HepG2 (cell line): ENCODE measurements around the gene NBL1. TPM values are rescaled to one million over a fixed set of nuclear protein-coding genes. Genes with fewer than 3 reads are reported as not detected.

Source experiments
- BRD4 ChIP-seq: sonication (generic); formaldehyde crosslinking; IDR thresholded peaks from 2 replicates; pipeline ENCODE4 v1.4.0; 2020; ENCODE audit warnings: missing genetic modification reagents
- CEBPG ChIP-seq: IDR thresholded peaks from 2 replicates; pipeline ENCODE4 v1.6.1; 2016
- GTF2F1 ChIP-seq: fragments of 150-350 bp; IDR thresholded peaks from 2 replicates; pipeline ENCODE4 v1.6.1; 2014; ENCODE audit warnings: low read length
- HOXD1 ChIP-seq: sonication (generic); formaldehyde crosslinking; IDR thresholded peaks from 2 replicates; pipeline ENCODE4 v1.5.0; 2020; ENCODE audit warnings: missing genetic modification reagents
- LCORL ChIP-seq, 2 experiments: fragments of 450-650 bp in 1 of 2; sonication (generic) in 1 of 2; formaldehyde crosslinking in 1 of 2; IDR thresholded peaks; 2 replicates each; pipeline versions ENCODE4 v1.5.0 to v1.6.1; 2017 to 2020; ENCODE audit warnings: antibody characterized with exemption in 1 of 2, missing genetic modification reagents in 1 of 2
- MEIS2 ChIP-seq: sonication (generic); formaldehyde crosslinking; IDR thresholded peaks from 2 replicates; pipeline ENCODE4 v1.9.0; 2021; ENCODE audit warnings: mild to moderate bottlenecking, missing genetic modification reagents
- NR2F1 ChIP-seq, 2 experiments: fragments of 450-650 bp in 1 of 2; formaldehyde crosslinking in 1 of 2; IDR thresholded peaks; 2 replicates each; pipeline versions ENCODE4 v1.5.0 to v1.6.1; 2016 to 2020; ENCODE audit warnings: mild to moderate bottlenecking in 1 of 2, missing compliant biosample characterization in 1 of 2, missing genetic modification reagents in 1 of 2, moderate library complexity in 1 of 2
- NR2F2 ChIP-seq: IDR thresholded peaks from 2 replicates; pipeline ENCODE4 v1.6.1; 2012; ENCODE audit warnings: low read depth, inconsistent platforms, borderline replicate concordance
- REST ChIP-seq, 2 experiments: IDR thresholded peaks; 2 replicates each; pipeline ENCODE4 v1.6.1; 2011 to 2012; ENCODE audit warnings: low read length in 2 of 2, borderline replicate concordance in 1 of 2, low read depth in 1 of 2, mild to moderate bottlenecking in 1 of 2, moderate library complexity in 1 of 2
- SATB2 ChIP-seq: sonication (generic); formaldehyde crosslinking; IDR thresholded peaks from 2 replicates; pipeline ENCODE4 v1.5.0; 2020; ENCODE audit warnings: missing genetic modification reagents
- STAT6 ChIP-seq: sonication (generic); formaldehyde crosslinking; IDR thresholded peaks from 2 replicates; pipeline ENCODE4 v1.4.0; 2020; ENCODE audit warnings: missing genetic modification reagents, mild to moderate bottlenecking, borderline replicate concordance
- ZBTB2 ChIP-seq: sonication (generic); formaldehyde crosslinking; IDR thresholded peaks from 2 replicates; pipeline ENCODE4 v1.8.0; 2022; ENCODE audit warnings: low read depth, missing genetic modification reagents
- ZFP1 ChIP-seq: IDR thresholded peaks from 2 replicates; pipeline ENCODE4 v1.6.1; 2016
- ZNF460 ChIP-seq: sonication (generic); formaldehyde crosslinking; IDR thresholded peaks from 2 replicates; pipeline ENCODE4 v1.5.1; 2020; ENCODE audit warnings: missing genetic modification reagents, mild to moderate bottlenecking, borderline replicate concordance
- ZNF609 ChIP-seq: sonication (generic); formaldehyde crosslinking; IDR thresholded peaks from 2 replicates; pipeline ENCODE4 v1.4.0; 2020; ENCODE audit warnings: mild to moderate bottlenecking, missing genetic modification reagents, borderline replicate concordance
- ZSCAN29 ChIP-seq: sonication (generic); formaldehyde crosslinking; conservative IDR thresholded peaks from 2 replicates; pipeline ENCODE4 v1.4.0; 2020; ENCODE audit warnings: mild to moderate bottlenecking, missing genetic modification reagents
- polyA plus RNA-seq, 8 experiments: library from polyadenylated mRNA; depleted of rRNA in 3 of 8; stranded (reverse) in 7 of 8; unstranded in 1 of 8; fragments of >200 nt; fragmentation: Illumina TruSeq in 4 of 8; extraction: Trizol in 4 of 8; gene quantifications; 2 replicates each; pipeline versions ENCODE4 v1.2.1 to v1.2.3, GENCODE V29; 2011 to 2016; ENCODE audit warnings: low read depth in 4 of 8, missing spikeins in 1 of 8, mixed read lengths in 1 of 8; ENCODE audit not compliant: insufficient read depth in 1 of 8
- total RNA-seq, 5 experiments: library from RNA; depleted of rRNA; stranded (reverse); fragments of >200 nt; fragmentation: Illumina TruSeq; extraction: Trizol; gene quantifications; 2 replicates each; pipeline ENCODE4 v1.2.3, GENCODE V29; 2016; ENCODE audit warnings: low read depth in 1 of 5

NBL1 gene
- total and polyA plus RNA-seq, 2 of the 13 experiments (the other 11 are each of a cell fraction or from before 2014, with no cell fraction given) = 2.7 to 13.8 TPM

GRCh38 chr1:19619697-19620384 lies 24.3 kb upstream of the NBL1 start (continued):
- TF ChIP-seq ZNF609 (CRISPR knock-in tag) (peak; percentile 95), MEIS2 (peak; percentile 99), SATB2 (no peak), BRD4 (CRISPR knock-in tag) (no peak), NR2F1 (CRISPR knock-in tag; IDR thresholded peaks at IDR 0.05) (peak in 1 of 2 experiments; percentile 51; a peak in 1 of 4 replicates), ZFP1 (no peak), ZNF460 (no peak), CEBPG (CRISPR knock-in tag) (peak; percentile 45; the same call in 1 of the 2 replicates), LCORL (IDR thresholded peaks at IDR 0.05) (peak; percentile 57; the same call in 1 of the 2 replicates), LCORL (CRISPR knock-in tag; IDR thresholded peaks at IDR 0.05) (peak; percentile 34; the same call in 1 of the 2 replicates), ZBTB2 (CRISPR knock-in tag) (no peak), STAT6 (no peak), ZSCAN29 (CRISPR knock-in tag) (0 out of 2 replicates have a peak, but pooled peaks have one; percentile 35), REST (IDR thresholded peaks at IDR 0.05; ENCODE audit: borderline replicate concordance in 1 of 2, low read depth in 1 of 2, low read length in 2 of 2) (peak in 1 of 2 experiments; percentile 48; a peak in 2 of 4 replicates), GTF2F1 (no peak), NR2F2 (peak; percentile 84), HOXD1 (peak; percentile 99)
